Vein endothelial cell (primary cell): Measurements from ENCODE around the gene MYL5. TPM values are rescaled to one million over a fixed set of nuclear protein-coding genes. Genes with fewer than 3 reads are reported as not detected.

Experiments used
- total RNA-seq: library from RNA; depleted of rRNA; stranded (reverse); fragments of >200 nt; gene quantifications from 2 replicates; pipeline ENCODE4 v1.2.3, GENCODE V29; 2012

Gene MYL5, protein sequence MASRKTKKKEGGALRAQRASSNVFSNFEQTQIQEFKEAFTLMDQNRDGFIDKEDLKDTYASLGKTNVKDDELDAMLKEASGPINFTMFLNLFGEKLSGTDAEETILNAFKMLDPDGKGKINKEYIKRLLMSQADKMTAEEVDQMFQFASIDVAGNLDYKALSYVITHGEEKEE
- total RNA-seq: 14.4 and 32.0 TPM in 2 replicates

DNA sequence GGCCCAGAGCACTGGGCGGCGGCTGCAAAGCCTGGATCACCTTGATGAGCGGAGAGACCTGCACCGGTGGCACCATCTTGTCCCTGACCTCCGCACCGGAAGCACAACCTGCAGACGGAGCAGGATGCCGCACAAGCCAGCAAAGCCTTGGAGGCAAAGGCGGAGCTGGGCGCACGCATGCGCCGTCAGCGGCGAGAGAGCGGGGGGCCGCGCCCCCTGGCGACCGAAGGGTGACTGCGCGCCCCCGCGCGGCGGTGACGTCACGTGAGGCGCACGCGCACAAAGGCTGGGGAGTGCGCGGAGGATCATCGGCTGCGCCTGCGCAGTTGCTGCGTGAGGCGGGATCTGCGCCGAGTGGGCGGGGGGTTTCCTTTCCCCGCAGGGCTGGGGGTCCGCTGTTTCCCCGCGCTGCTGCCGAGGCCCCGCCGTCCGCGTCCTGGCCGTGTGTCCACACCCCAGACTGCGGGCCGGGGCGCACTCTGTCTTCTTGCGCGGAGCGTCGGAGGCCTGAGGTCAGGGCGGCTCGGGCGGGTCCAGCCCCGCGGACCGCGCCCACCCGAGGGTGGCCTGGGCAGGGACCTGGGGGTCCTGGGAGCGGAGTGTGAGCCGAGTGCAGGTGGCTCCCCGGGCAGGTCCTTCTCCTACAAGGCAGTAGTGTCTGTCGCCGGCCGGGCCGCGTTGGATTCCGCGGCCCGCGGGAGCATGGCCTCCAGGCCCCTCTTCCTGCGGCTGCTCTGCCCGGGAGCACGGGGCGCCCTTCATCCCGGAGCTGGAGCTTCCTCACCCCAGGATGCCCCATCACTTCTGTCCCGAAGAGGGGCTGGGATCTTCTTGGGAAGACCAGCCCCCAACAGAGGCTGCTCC lies at the start of gene MYL5, which contains the start of gene ATP5ME:
Gene MYL5 (plus strand): TSS at position 371 of the 864 bp plus-strand sequence. CDS start 3,485 bp downstream, outside the sequence.
Gene ATP5ME (minus strand): TSS at position 105 of the 864 bp plus-strand sequence. CDS start 29 bp downstream, at position 76.

DNA sequence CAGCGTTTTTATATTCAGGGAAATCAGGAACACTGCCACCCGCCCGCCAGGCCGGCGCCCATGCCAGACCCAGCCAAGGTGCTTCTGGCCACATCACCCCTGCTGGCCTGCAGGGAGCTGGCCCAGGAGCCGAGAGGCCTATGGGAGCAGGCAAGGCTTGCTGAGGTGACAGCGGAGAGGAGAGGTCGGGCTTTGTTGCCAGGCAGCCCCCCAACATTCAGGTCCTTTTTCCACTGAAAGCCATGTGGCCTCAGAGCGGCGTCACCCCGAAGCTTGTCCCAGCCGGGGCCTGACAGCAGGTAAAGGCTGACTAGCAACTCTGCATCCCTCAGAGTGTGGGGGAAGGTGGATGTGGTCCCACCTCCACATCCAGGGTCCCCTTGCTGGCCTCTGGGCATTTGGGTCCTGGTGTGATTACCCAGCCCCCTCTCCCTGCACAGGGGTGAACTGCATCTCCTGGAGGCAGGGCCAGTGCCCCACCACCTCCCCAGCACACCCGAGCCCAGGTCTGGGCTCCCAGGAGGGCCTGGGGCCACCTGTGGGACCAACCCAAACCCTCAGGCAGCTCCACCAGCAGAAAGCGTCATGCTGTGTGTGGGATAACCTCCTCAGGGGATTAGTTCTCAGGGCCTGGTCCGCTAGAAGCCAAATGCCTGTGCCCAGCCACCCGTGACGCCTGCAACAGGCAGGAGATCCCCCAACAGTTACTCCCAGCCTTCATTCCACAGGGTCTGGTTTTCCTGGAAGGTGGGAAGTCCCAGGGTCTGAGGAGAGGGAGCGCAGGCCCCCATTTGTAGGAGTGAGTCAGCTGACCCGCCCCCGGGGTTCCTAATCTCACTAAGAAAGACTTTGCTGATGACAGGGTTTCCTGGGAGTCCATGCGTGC lies 49.4 kb upstream of the MYL5 start, which contains the start of gene PDE6B:
Gene PDE6B (plus strand): TSS at position 869 of the 886 bp plus-strand sequence. CDS start 54 bp downstream, outside the sequence.

DNA sequence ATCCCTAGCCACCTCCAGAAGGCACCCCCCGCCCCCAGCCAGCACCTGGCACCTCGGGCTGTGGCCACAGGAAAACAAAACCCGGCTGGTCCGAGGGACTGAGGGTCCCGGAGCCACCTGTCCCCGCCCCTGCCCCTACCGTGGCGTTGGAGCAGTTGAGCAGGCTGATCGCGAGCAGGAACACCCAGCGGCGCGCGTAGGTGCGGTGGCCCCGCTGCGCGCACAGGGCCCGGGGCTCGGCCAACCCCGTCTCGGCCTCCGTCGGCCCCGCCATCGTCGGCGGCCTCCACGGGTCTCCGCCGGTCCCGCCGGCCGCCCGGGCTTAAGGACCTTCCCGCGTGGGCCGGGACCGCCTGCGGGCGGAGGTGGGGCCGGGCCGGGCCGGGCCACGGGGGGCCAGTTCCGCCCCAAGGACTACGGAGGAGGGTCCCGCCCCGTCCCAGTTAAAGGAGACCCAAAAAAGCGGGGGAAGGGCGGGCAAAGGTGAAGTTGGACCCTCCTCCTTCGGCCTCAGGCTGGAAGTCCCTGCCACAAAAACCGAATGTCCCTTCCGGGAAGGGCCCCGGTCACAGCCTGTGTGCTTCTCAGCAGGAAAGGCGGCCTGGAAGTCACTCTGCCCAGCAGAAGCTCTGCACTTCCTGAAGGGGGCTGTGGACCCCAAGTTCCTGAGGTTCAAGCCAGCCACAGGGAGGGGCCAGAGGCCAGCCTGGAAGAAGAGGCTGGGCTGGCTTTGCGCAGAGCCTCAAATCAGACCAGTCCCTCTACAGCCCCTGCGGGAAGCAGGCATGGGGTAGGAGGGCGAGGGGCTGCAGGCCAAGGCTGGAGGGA lies 14.7 kb downstream of the MYL5 start, which contains the start of gene SLC49A3:
Gene SLC49A3 (minus strand): TSS at position 298 of the 828 bp plus-strand sequence. CDS start 24 bp downstream, at position 274.

DNA sequence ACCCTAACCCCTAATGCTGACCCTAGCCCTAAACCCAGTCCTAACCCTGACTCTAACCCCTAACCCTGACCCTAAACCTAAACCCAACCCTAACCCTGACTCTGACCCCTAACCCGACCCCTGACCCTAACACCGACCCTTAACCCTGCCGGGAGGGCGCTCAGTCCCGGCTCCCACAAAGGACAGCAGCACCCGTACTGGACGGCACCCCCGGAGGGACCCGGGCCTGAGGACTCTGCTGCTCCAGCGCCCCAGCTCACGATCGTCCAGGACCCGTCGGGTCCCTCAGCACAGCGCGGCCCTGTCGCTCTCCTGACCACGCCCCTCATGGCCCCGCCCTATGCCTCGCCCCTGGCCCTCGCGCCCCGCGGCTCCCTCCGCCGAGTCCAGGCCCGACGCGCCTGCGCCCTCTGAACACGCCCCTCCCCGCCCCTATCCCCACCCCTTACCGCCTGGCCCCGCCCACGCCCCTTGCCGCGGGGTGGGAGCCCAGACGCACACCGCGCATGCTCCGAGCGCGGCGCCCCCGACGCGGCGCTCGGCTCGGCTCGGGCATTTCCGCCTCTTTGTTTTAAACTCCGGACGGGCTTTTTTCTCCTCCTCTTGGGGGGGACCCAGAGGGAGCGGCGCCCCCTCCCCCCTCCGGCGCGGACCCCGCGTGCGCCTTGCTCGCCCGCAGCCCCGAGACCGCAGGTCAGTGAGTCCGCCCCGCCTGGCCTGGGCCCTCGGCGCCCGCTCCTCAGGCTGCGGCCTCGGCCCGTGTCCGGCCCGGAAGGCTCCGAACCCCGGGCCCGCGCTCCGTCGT lies 31.1 kb downstream of the MYL5 start, which contains the start of gene PCGF3:
Gene PCGF3 (plus strand): TSS at position 555 of the 805 bp plus-strand sequence. CDS start 27,849 bp downstream, outside the sequence.

Other genes with a start within 250 kb of the MYL5 start
- gene ZNF721, start 175.4 kb upstream of the MYL5 start, total RNA-seq: 17.3 and 20.6 TPM in 2 replicates
- gene PIGG, start 175.3 kb upstream of the MYL5 start, total RNA-seq: 36.3 and 44.5 TPM in 2 replicates
- gene TMEM271, start 98.2 kb upstream of the MYL5 start, total RNA-seq: not detected in 2 replicates
- gene PDE6B, start 49.0 kb upstream of the MYL5 start, total RNA-seq: 1.5 and 4.2 TPM in 2 replicates
- gene ATP5ME, start 266 bp upstream of the MYL5 start, total RNA-seq: 61.6 and 97.7 TPM in 2 replicates
- 5.6 and 8.5 TPM in 2 replicates for gene SLC49A3, start 14.6 kb downstream of the MYL5 start, total RNA-seq
- 64.0 and 67.6 TPM in 2 replicates for gene PCGF3, start 31.3 kb downstream of the MYL5 start, total RNA-seq
- gene CPLX1, start 151.6 kb downstream of the MYL5 start, total RNA-seq: 0.10 and 0.33 TPM in 2 replicates